Ovary (tissue), 3 donors: ENCODE results near the gene EIF4H.

Source experiments
- CTCF ChIP-seq, 3 donors: fragments of 450-650 bp in 2 of 3; fragments of 200-600 bp in 1 of 3; IDR thresholded peaks; one replicate each; pipeline versions ENCODE4 v1.5.1 to v1.8.0; 2016 to 2022; ENCODE audit warnings: antibody characterized with exemption in 3 of 3, mild to moderate bottlenecking in 1 of 3
- EP300 ChIP-seq: sonication (generic); formaldehyde crosslinking; IDR thresholded peaks from one replicate; pipeline ENCODE4 v1.6.1; 2017; ENCODE audit warnings: antibody characterized with exemption
- POLR2A ChIP-seq: fragments of 450-650 bp; IDR thresholded peaks from one replicate; pipeline ENCODE4 v1.6.1; 2017; ENCODE audit warnings: antibody characterized with exemption, mild to moderate bottlenecking, moderate library complexity
- donor health status: DM: no; HTN: no; CAD: no.

DNA sequence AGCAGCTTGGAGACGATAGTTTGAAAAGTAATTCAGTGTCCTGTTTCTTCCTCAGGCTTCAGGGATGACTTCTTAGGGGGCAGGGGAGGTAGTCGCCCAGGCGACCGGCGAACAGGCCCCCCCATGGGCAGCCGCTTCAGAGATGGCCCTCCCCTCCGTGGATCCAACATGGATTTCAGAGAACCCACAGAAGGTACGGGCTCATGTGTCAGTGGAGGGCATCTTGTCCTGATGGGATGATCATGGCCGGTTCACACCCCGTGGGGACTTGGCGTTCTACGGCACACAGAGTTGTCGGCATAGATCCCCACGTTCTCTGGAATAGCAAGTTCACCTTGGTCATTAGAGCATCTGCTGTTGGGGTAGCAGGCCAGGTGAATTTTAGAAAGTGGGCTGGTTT, 20.5 kb downstream of the EIF4H start:
- TF ChIP-seq CTCF (IDR thresholded peaks at IDR 0.05) (no peak), POLR2A (no peak), EP300 (no peak)
